Umbilical cord (tissue), 2 donors: ENCODE data around the gene CNTNAP1. TPM values are rescaled to one million over a fixed set of nuclear protein-coding genes. Genes with fewer than 3 reads are reported as not detected.
"Not testable (repeated sequence)": the region's sequence is repeated elsewhere in the genome, so short reads cannot be mapped to it uniquely, and the experiment has no call there.

Experiments used
- DNase-seq: peaks from one replicate; pipeline ENCODE4 v3.0.0-alpha.2; 2015; ENCODE audit warnings: low spot score
- total RNA-seq: library from RNA; depleted of rRNA; stranded (reverse); fragments of >200 nt; gene quantifications from one replicate; pipeline ENCODE4 v1.2.3, GENCODE V29; 2014; ENCODE audit warnings: low replicate concordance; ENCODE audit not compliant: insufficient read depth

Gene CNTNAP1
- total RNA-seq, 1 donor from 2014 or later: 5.1 TPM

GRCh38 chr17:42740699-42741098 is 58.4 kb downstream of the CNTNAP1 start:
- no peak for DNase-seq

GRCh38 chr17:42742916-42743315 is 60.6 kb downstream of the CNTNAP1 start:
- not testable (repeated sequence) for DNase-seq

- no peak for DNase-seq
These were observed 61.4 kb downstream of the CNTNAP1 start for GRCh38 chr17:42743595-42744282.

- no peak for DNase-seq
These were observed 62.0 kb downstream of the CNTNAP1 start for GRCh38 chr17:42744283-42744805.

- peak; percentile 94 for DNase-seq
These were observed 62.7 kb downstream of the CNTNAP1 start, which contains the start of gene EZH1 for GRCh38 chr17:42744806-42745617. TSS of gene EZH1 (minus strand) at chr17:42745040. CDS start at chr17:42728941, 16,099 bp downstream.

- no peak for DNase-seq
These were observed 66.0 kb downstream of the CNTNAP1 start for GRCh38 chr17:42748202-42748907.

- no peak for DNase-seq
These were observed 66.8 kb downstream of the CNTNAP1 start for GRCh38 chr17:42748908-42749798.

Other genes starting within 250 kb of the CNTNAP1 start
- 55.9 TPM for gene ATP6V0A1, start 223.7 kb upstream of the CNTNAP1 start, total RNA-seq
- gene NAGLU, start 146.3 kb upstream of the CNTNAP1 start, total RNA-seq: 26.2 TPM
- 3.9 TPM for gene HSD17B1, start 129.6 kb upstream of the CNTNAP1 start, total RNA-seq
- gene COASY, start 120.4 kb upstream of the CNTNAP1 start, total RNA-seq: 8.2 TPM
- 22.6 TPM for gene MLX, start 115.4 kb upstream of the CNTNAP1 start, total RNA-seq
- 1.2 TPM for gene PSMC3IP, start 104.8 kb upstream of the CNTNAP1 start, total RNA-seq
- gene RETREG3, start 73.2 kb upstream of the CNTNAP1 start, total RNA-seq: 62.4 TPM
- gene TUBG1, start 72.8 kb upstream of the CNTNAP1 start, total RNA-seq: 23.8 TPM
- 21.4 TPM for gene TUBG2, start 23.2 kb upstream of the CNTNAP1 start, total RNA-seq
- 11.3 TPM for gene PLEKHH3, start 5.5 kb upstream of the CNTNAP1 start, total RNA-seq
- gene CCR10, start 688 bp upstream of the CNTNAP1 start, total RNA-seq: 6.5 TPM
- gene EZH1, start 62.5 kb downstream of the CNTNAP1 start, total RNA-seq: 43.6 TPM
- 0.96 TPM for gene RAMP2, start 78.7 kb downstream of the CNTNAP1 start, total RNA-seq
- 33.2 TPM for gene VPS25, start 90.9 kb downstream of the CNTNAP1 start, total RNA-seq
- gene WNK4, start 98.1 kb downstream of the CNTNAP1 start, total RNA-seq: not detected
- 47.2 TPM for gene COA3, start 116.2 kb downstream of the CNTNAP1 start, total RNA-seq
- 0.96 TPM for gene CNTD1, start 116.3 kb downstream of the CNTNAP1 start, total RNA-seq
- 142 TPM for gene BECN1, start 141.8 kb downstream of the CNTNAP1 start, total RNA-seq
- gene PSME3, start 150.9 kb downstream of the CNTNAP1 start, total RNA-seq: 22.6 TPM
- 1.4 TPM for gene AOC2, start 162.0 kb downstream of the CNTNAP1 start, total RNA-seq
- 89.1 TPM for gene AOC3, start 168.7 kb downstream of the CNTNAP1 start, total RNA-seq
- gene G6PC1, start 218.3 kb downstream of the CNTNAP1 start, total RNA-seq: not detected